Kidney glomerular epithelial cell (primary cell): ENCODE data around the gene CHIC2.

Experiments used
- DNase-seq: peaks from one replicate; lab custom pipeline; 2025; lab: John Stamatoyannopoulos, UW

The CHIC2 gene

GRCh38 chr4:54093324-54094240 is 29.2 kb upstream of the CHIC2 start:
- DNase-seq, result no peak

- DNase-seq, result no peak
These were observed 28.3 kb upstream of the CHIC2 start for GRCh38 chr4:54092405-54093323.

GRCh38 chr4:54091637-54092404 is 27.4 kb upstream of the CHIC2 start:
- DNase-seq, result peak; percentile 81

- DNase-seq, result peak; percentile 33
These were observed 26.6 kb upstream of the CHIC2 start for GRCh38 chr4:54090804-54091623.

GRCh38 chr4:54090404-54090803 is 26.0 kb upstream of the CHIC2 start:
- no peak for DNase-seq

GRCh38 chr4:54089875-54090274 is 25.5 kb upstream of the CHIC2 start:
- no peak for DNase-seq

- DNase-seq, result peak; percentile 96
These were observed 20.9 kb upstream of the CHIC2 start for GRCh38 chr4:54085284-54085683.

GRCh38 chr4:54082168-54082567 is 17.8 kb upstream of the CHIC2 start:
- peak; percentile 91 for DNase-seq

GRCh38 chr4:54077812-54078211 is 13.4 kb upstream of the CHIC2 start:
- no peak for DNase-seq

- DNase-seq, result peak; percentile 52
These were observed 12.3 kb upstream of the CHIC2 start for GRCh38 chr4:54076673-54077072.

GRCh38 chr4:54074381-54074780 is 10.0 kb upstream of the CHIC2 start:
- no peak for DNase-seq

GRCh38 chr4:54073271-54073880 is 9.0 kb upstream of the CHIC2 start:
- DNase-seq, result no peak

GRCh38 chr4:54067166-54067565 is 2.8 kb upstream of the CHIC2 start:
- peak; percentile 57 for DNase-seq

- DNase-seq, result no peak
These were observed 2.3 kb upstream of the CHIC2 start for GRCh38 chr4:54066718-54067129.

- no peak for DNase-seq
These were observed 1.6 kb upstream of the CHIC2 start for GRCh38 chr4:54066088-54066415.

GRCh38 chr4:54065282-54066087 is 1.1 kb upstream of the CHIC2 start:
- DNase-seq, result no peak

- no peak for DNase-seq
These were observed 578 bp downstream of the CHIC2 start for GRCh38 chr4:54063737-54064316.

- DNase-seq, result peak; percentile 49
These were observed 1.2 kb downstream of the CHIC2 start for GRCh38 chr4:54063229-54063628.

GRCh38 chr4:54062392-54062791 is 2.0 kb downstream of the CHIC2 start:
- no peak for DNase-seq

GRCh38 chr4:54061873-54062272 is 2.5 kb downstream of the CHIC2 start:
- no peak for DNase-seq
